PC-3 (cell line): Measurements from ENCODE around the gene MSX1. TPM values are rescaled to one million over a fixed set of nuclear protein-coding genes. Genes with fewer than 3 reads are reported as not detected.

Source experiments
- ATAC-seq: fragments of 200-7000 bp; cut with Tn5 transposase; 2 replicates; pipeline ENCODE4 v1.9.1; 2020; ENCODE audit warnings: mild to moderate bottlenecking, moderate library complexity
- BruUV-seq: library from RNA; stranded (reverse); fragments of 400-500 nt; replicated peaks from 2 replicates; lab custom pipeline; 2021; lab: Mats Ljungman, UMichigan
- CTCF ChIA-PET: fragments of 300-600 bp; sonication (Branson Sonifier 250); formaldehyde crosslinking; loops from one replicate; lab custom pipeline; 2022; ENCODE audit warnings: antibody characterized with exemption; lab: Charles Lee
- POLR2A ChIA-PET: fragments of 300-600 bp; sonication (Branson Sonifier 250); formaldehyde crosslinking; loops from one replicate; lab custom pipeline; 2022; ENCODE audit warnings: antibody characterized with exemption; ENCODE audit not compliant: unreplicated experiment; lab: Charles Lee
- DNase-seq: peaks from one replicate; pipeline ENCODE4 v3.0.0-alpha.2; 2015
- H2AFZ ChIP-seq: fragments of 300-600 bp; sonication (generic); 2 replicates; pipeline ENCODE4 v1.6.0; 2016; ENCODE audit warnings: antibody characterized with exemption, low read length
- H3F3A ChIP-seq: fragments of 300-600 bp; sonication (generic); one replicate; pipeline ENCODE4 v1.6.0; 2017; ENCODE audit warnings: antibody characterized with exemption, low read length, control low read depth, mild to moderate bottlenecking; ENCODE audit not compliant: unreplicated experiment
- H3K27ac ChIP-seq: fragments of 300-600 bp; sonication (generic); 2 replicates; pipeline ENCODE4 v1.5.1; 2016; ENCODE audit warnings: mild to moderate bottlenecking, low read length
- H3K27me3 ChIP-seq: fragments of 300-600 bp; sonication (generic); 2 replicates; pipeline ENCODE4 v1.6.1; 2016; ENCODE audit warnings: low read length, mixed read lengths
- H3K36me3 ChIP-seq: fragments of 300-600 bp; sonication (generic); 2 replicates; pipeline ENCODE4 v1.6.1; 2016; ENCODE audit warnings: low read depth, mixed run types, low read length, mixed read lengths
- H3K4me1 ChIP-seq: fragments of 300-600 bp; sonication (generic); 2 replicates; pipeline ENCODE4 v1.5.1; 2016; ENCODE audit warnings: low read length; ENCODE audit not compliant: insufficient read depth
- H3K4me2 ChIP-seq: fragments of 300-600 bp; sonication (generic); 2 replicates; pipeline ENCODE4 v1.6.0; 2016; ENCODE audit warnings: low read length
- H3K4me3 ChIP-seq: fragments of 300-600 bp; sonication (generic); 2 replicates; pipeline ENCODE4 v1.5.1; 2016; ENCODE audit warnings: mild to moderate bottlenecking, low read length, mixed read lengths
- H3K79me2 ChIP-seq: fragments of 300-600 bp; sonication (generic); 2 replicates; pipeline ENCODE4 v1.6.1; 2017; ENCODE audit warnings: low read length, mixed read lengths
- H3K9ac ChIP-seq: fragments of 300-600 bp; sonication (generic); 2 replicates; pipeline ENCODE4 v1.6.0; 2016; ENCODE audit warnings: mild to moderate bottlenecking, low read length
- H3K9me2 ChIP-seq: fragments of 300-600 bp; sonication (generic); replicated peaks from 2 replicates; pipeline ENCODE4 v1.6.1; 2016; ENCODE audit warnings: mixed run types, low read length, mixed read lengths
- H3K9me3 ChIP-seq: fragments of 300-600 bp; sonication (generic); 2 replicates; pipeline ENCODE4 v1.6.1; 2016; ENCODE audit warnings: low read length, mixed read lengths
- H4K20me1 ChIP-seq: fragments of 300-600 bp; sonication (generic); 2 replicates; pipeline ENCODE4 v1.6.1; 2016; ENCODE audit warnings: low read length, mixed read lengths
- CTCF ChIP-seq: fragments of 300-600 bp; sonication (generic); conservative IDR thresholded peaks from 2 replicates; pipeline ENCODE4 v1.5.1; 2017; ENCODE audit warnings: antibody characterized with exemption, low read depth, mild to moderate bottlenecking, low read length
- EZH2 ChIP-seq: fragments of 300-600 bp; sonication (generic); IDR thresholded peaks from one replicate; pipeline ENCODE4 v1.6.1; 2017; ENCODE audit warnings: antibody characterized with exemption, mild to moderate bottlenecking, low read length; ENCODE audit not compliant: unreplicated experiment
- EZH2phosphoT487 ChIP-seq: fragments of 300-600 bp; sonication (generic); IDR thresholded peaks from 2 replicates; pipeline ENCODE4 v1.6.1; 2018; ENCODE audit warnings: mild to moderate bottlenecking, antibody characterized with exemption, low read length, borderline replicate concordance
- intact Hi-C: fragments of 100-400 bp; cut with micrococcal nuclease; formaldehyde crosslinking; loops from 2 replicates; pipeline ENCODE4 v1.9.0; 2023
- total RNA-seq: library from RNA; depleted of rRNA; stranded (reverse); fragments of >200 nt; gene quantifications from 2 replicates; pipeline ENCODE4 v1.2.3, GENCODE V29; 2014

Gene MSX1
- total RNA-seq, 1 experiment from 2014 or later, result 7.5 TPM

GRCh38 chr4:4857001-4857808 lies 2.3 kb upstream of the MSX1 start:
- Histone ChIP-seq H3K4me3 (peak overlapping the region; percentile 76; the same call in 1 of the 2 replicates), H3F3A (no peaks in the 10 kb centered on the region), H3K9ac (no peak overlapping the region), H3K36me3 (no peaks in the 10 kb centered on the region), H3K27me3 (peaks cover 25% of the 10 kb centered on the region), H2AFZ (no peak overlapping the region), H3K27ac (no peak overlapping the region), H3K4me2 (peak overlapping the region; percentile 97; the same call in 1 of the 2 replicates), H3K9me3 (no peaks in the 10 kb centered on the region), H3K79me2 (peaks cover 10% of the 10 kb centered on the region), H4K20me1 (no peaks in the 10 kb centered on the region), H3K9me2 (no peaks in the 10 kb centered on the region), H3K4me1 (peaks cover 3% of the 10 kb centered on the region; the same call in 1 of the 2 replicates)
- DNase-seq (no peak), ATAC-seq (no peak)
- TF ChIP-seq EZH2phosphoT487 (no peak), CTCF (no peak), EZH2 (no peak)
- intact Hi-C loops, result loop anchor here (5.0 kb wide), 1 partner anchor 195 kb away; no protein-coding TSS in a partner anchor
- BruUV-seq, result no TSS peak
- POLR2A ChIA-PET, result no interaction called here
- CTCF ChIA-PET, result interaction anchor here (0.5 kb wide), 1 partner anchor 12 kb away, joined by 4 read pairs; no protein-coding TSS in a partner anchor

- no peak overlapping the region for H3K4me3 ChIP-seq
- POLR2A ChIA-PET, result no interaction called here
- no peaks in the 10 kb centered on the region for H3K36me3 ChIP-seq
- BruUV-seq, result no TSS peak
- H3K9me2 ChIP-seq, result no peaks in the 10 kb centered on the region
- H3K27ac ChIP-seq, result no peak overlapping the region
- no peak for TF ChIP-seq EZH2
- no peak for TF ChIP-seq EZH2phosphoT487
- no peak for TF ChIP-seq CTCF
- no peaks in the 10 kb centered on the region for H4K20me1 ChIP-seq
- H2AFZ ChIP-seq, result no peak overlapping the region
- no peak overlapping the region for H3K4me2 ChIP-seq
- H3K9ac ChIP-seq, result no peak overlapping the region
- H3F3A ChIP-seq, result no peaks in the 10 kb centered on the region
- peaks cover 25% of the 10 kb centered on the region for H3K27me3 ChIP-seq
- no peak for ATAC-seq
- H3K79me2 ChIP-seq, result peaks cover 10% of the 10 kb centered on the region
- H3K9me3 ChIP-seq, result no peaks in the 10 kb centered on the region
- CTCF ChIA-PET, result interaction anchor here (0.5 to 0.6 kb wide), 2 partner anchors 12 to 195 kb away, joined by 4 to 5 read pairs; no protein-coding TSS in a partner anchor
- peaks cover 3% of the 10 kb centered on the region; the same call in 1 of the 2 replicates for H3K4me1 ChIP-seq
- intact Hi-C loops, result loop anchor here (5.0 kb wide), 1 partner anchor 196 kb away; no protein-coding TSS in a partner anchor
- DNase-seq, result no peak
Measured at GRCh38 chr4:4857809-4858508, 1.5 kb upstream of the MSX1 start.
